Vagina (tissue), 2 donors: ENCODE data around the gene VPS8. TPM values are rescaled to one million over a fixed set of nuclear protein-coding genes. Genes with fewer than 3 reads are reported as not detected.

ENCODE experiments used
- DNase-seq, 2 donors: peaks; one replicate each; pipeline ENCODE4 v3.0.0-alpha.2; 2017; ENCODE audit errors: extremely low spot score in 2 of 2
- H3K27ac ChIP-seq: fragments of 200-600 bp; sonication (generic); one replicate; pipeline ENCODE4 v1.5.1; 2019
- H3K27me3 ChIP-seq: fragments of 200-600 bp; sonication (generic); one replicate; pipeline ENCODE4 v1.5.1; 2019
- H3K36me3 ChIP-seq, 2 donors: fragments of 200-600 bp; sonication (generic); one replicate each; pipeline ENCODE4 v1.5.1; 2017 to 2019
- H3K4me1 ChIP-seq: fragments of 200-600 bp; sonication (generic); one replicate; pipeline ENCODE4 v1.5.1; 2019
- H3K4me3 ChIP-seq, 2 donors: fragments of 200-600 bp; sonication (generic); 1 replicate in 1 of 2; 2 replicates in 1 of 2; pipeline ENCODE4 v1.5.1; 2016 to 2019
- H3K9me3 ChIP-seq: fragments of 200-600 bp; sonication (generic); one replicate; pipeline ENCODE4 v1.5.1; 2019
- POLR2A ChIP-seq, 2 donors: fragments of 450-650 bp; IDR thresholded peaks; one replicate each; pipeline ENCODE4 v1.6.1; 2017; ENCODE audit warnings: antibody characterized with exemption in 2 of 2, mild to moderate bottlenecking in 2 of 2, moderate library complexity in 2 of 2
- POLR2AphosphoS5 ChIP-seq, 2 donors: sonication (generic); formaldehyde crosslinking; IDR thresholded peaks; one replicate each; pipeline ENCODE4 v1.9.0; 2017; ENCODE audit warnings: antibody characterized with exemption in 2 of 2, mild to moderate bottlenecking in 2 of 2, low read depth in 1 of 2; ENCODE audit not compliant: insufficient read depth in 1 of 2
- intact Hi-C: fragments of 100-400 bp; cut with DNase I; formaldehyde crosslinking; loops from one replicate; pipeline ENCODE4 v1.15.1; 2023
- total RNA-seq: library from RNA; depleted of rRNA; stranded (reverse); fragments of >200 nt; gene quantifications from one replicate; pipeline ENCODE4 v1.2.3, GENCODE V29; 2016
- TF ChIP-seq, protein P1 (sequence below), 3 experiments: fragments of 450-650 bp in 2 of 3; fragments of 200-600 bp in 1 of 3; sonication (generic) in 1 of 3; IDR thresholded peaks; one replicate each; pipeline ENCODE4 v1.5.1; 2017 to 2019; ENCODE audit warnings: antibody characterized with exemption in 3 of 3, mild to moderate bottlenecking in 2 of 3, moderate library complexity in 2 of 3

VPS8 gene
- total RNA-seq, 1 donor from 2014 or later: 52.3 TPM

DNA sequence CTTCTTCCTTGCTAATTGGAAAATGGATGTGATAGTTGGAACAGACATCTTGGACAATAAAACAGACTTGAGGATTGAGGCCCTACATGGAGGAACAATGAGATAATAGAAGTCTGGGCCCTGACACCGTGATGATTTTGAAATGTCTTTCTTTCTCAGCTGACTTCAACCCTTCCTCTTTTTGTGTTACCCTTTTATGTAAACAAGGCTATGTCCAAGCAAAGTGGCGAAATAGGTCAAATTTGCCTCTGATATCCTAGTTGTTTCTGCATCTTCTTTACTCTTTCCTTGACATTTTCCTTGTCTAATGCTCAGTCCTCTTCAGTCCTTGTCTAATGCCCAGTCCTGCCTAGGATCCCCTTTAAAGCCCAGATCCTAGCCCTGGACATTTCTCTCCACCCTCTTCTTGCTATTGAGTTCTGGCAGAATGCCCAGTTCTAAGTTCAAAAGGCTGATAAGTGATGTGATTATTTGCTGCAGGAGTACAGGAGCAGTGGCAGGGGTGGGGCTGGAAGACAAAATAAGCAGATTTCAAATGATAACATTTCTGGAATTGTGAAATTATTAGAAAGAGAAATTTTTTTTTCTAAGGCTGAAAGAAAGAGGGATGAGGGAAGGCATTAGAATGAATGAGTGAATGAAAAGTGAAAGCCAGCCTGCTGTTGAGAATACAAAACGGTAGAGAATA, 6.5 kb upstream of the VPS8 start:
- intact Hi-C loops: no loop called here
- no peaks in the 10 kb centered on the region for H3K9me3 ChIP-seq
- TF ChIP-seq, protein P1, sequence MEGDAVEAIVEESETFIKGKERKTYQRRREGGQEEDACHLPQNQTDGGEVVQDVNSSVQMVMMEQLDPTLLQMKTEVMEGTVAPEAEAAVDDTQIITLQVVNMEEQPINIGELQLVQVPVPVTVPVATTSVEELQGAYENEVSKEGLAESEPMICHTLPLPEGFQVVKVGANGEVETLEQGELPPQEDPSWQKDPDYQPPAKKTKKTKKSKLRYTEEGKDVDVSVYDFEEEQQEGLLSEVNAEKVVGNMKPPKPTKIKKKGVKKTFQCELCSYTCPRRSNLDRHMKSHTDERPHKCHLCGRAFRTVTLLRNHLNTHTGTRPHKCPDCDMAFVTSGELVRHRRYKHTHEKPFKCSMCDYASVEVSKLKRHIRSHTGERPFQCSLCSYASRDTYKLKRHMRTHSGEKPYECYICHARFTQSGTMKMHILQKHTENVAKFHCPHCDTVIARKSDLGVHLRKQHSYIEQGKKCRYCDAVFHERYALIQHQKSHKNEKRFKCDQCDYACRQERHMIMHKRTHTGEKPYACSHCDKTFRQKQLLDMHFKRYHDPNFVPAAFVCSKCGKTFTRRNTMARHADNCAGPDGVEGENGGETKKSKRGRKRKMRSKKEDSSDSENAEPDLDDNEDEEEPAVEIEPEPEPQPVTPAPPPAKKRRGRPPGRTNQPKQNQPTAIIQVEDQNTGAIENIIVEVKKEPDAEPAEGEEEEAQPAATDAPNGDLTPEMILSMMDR (IDR thresholded peaks at IDR 0.05): no peak
- TF ChIP-seq POLR2AphosphoS5 (IDR thresholded peaks at IDR 0.05; ENCODE audit: insufficient read depth in 1 of 2, low read depth in 1 of 2) (no peak), POLR2A (IDR thresholded peaks at IDR 0.05) (no peak)
- no peaks in the 10 kb centered on the region for H3K27me3 ChIP-seq
- H3K4me3 ChIP-seq: no peak overlapping the region
- H3K4me1 ChIP-seq: no peaks in the 10 kb centered on the region
- no peaks in the 10 kb centered on the region for H3K36me3 ChIP-seq
- H3K27ac ChIP-seq: no peak overlapping the region
- DNase-seq: no peak

DNA sequence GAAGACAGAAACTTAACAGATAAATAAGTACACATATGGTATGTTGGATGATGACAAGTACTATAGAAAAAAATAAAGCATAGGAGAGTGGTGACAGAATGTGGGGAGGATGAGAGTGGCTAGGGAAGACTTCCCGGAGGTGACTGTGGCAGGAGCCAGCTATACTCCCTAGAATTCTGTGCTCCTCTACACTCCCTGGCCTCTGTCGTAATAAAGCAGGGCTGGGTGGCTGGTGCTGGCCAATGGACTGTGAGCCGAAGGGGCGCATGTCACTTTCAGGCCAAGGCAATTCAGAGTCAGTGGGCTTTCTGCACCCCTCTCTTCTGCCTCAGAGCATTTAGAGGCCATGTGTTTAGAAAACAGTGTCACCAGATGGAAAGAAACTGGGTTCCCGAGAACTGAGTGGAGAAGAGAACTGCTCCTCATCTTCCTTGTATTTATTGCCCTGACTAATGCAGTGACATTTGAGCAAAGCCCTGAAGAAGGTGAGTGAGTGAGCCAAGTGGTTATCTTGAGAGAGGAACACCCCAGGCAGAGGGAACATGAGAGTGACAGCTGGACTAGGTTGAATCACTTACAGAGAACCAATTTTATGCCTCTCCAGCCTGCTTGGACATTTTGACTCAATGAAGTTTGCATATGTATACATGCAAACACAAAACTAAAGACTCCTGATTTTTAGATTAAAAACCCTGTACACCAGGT, 5.2 kb upstream of the VPS8 start:
- intact Hi-C loops: no loop called here
- no peak overlapping the region for H3K27ac ChIP-seq
- H3K27me3 ChIP-seq: no peaks in the 10 kb centered on the region
- H3K9me3 ChIP-seq: no peaks in the 10 kb centered on the region
- H3K4me3 ChIP-seq: no peak overlapping the region
- no peaks in the 10 kb centered on the region for H3K36me3 ChIP-seq
- DNase-seq: no peak
- no peaks in the 10 kb centered on the region for H3K4me1 ChIP-seq
- TF ChIP-seq POLR2AphosphoS5 (IDR thresholded peaks at IDR 0.05; ENCODE audit: insufficient read depth in 1 of 2, low read depth in 1 of 2): no peak
- TF ChIP-seq, protein P1 (IDR thresholded peaks at IDR 0.05): no peak

DNA sequence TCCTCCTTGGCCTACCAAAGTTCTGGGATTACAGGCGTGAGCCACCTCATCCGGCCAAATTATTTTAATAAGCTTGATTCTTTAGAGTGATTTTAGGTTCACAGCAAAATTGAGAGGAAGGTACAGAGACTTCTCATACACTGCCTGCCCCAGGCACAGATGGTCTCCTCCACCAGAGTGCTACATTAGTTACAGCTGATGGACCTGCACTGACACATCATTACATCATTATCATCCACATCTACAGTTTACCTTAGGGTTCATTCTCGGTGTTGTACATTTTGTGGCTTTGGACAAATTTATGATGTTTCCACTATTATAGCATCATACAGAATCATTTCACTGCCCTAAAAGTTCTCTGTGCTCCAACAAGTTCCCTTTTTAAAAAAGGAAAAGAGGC, 4.4 kb upstream of the VPS8 start:
- Histone ChIP-seq H3K4me1 (peaks cover under 1% of the 10 kb centered on the region), H3K27ac (no peak overlapping the region), H3K9me3 (no peaks in the 10 kb centered on the region), H3K36me3 (no peaks in the 10 kb centered on the region), H3K27me3 (no peaks in the 10 kb centered on the region), H3K4me3 (no peak overlapping the region)
- no peak for TF ChIP-seq POLR2A (IDR thresholded peaks at IDR 0.05)
- TF ChIP-seq POLR2AphosphoS5 (IDR thresholded peaks at IDR 0.05; ENCODE audit: insufficient read depth in 1 of 2, low read depth in 1 of 2): no peak
- TF ChIP-seq, protein P1 (IDR thresholded peaks at IDR 0.05): no peak
- intact Hi-C loops: no loop called here
- DNase-seq: no peak

DNA sequence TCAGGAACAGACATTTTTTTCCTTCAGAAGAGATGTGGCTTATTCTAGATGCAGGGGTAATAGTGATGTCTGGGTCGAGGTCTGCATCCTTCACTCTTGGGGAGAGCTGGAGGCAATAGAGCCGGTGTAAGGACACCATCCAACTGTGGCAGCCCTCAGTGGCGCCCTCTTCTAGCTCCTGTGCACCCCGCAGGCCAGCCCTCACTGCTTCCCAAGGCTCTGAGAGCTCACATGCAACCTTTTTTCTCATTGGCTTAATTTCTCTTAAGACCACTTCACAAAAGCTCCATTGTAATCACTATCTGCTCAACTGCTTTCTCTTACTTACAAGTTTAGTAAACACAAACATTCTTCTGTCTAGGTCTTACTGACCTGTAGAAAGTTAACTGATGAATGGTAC, 3.9 kb upstream of the VPS8 start:
- DNase-seq: no peak
- TF ChIP-seq, protein P1 (IDR thresholded peaks at IDR 0.05): no peak
- TF ChIP-seq POLR2A (IDR thresholded peaks at IDR 0.05) (no peak), POLR2AphosphoS5 (IDR thresholded peaks at IDR 0.05; ENCODE audit: insufficient read depth in 1 of 2, low read depth in 1 of 2) (no peak)
- no peak overlapping the region for H3K4me3 ChIP-seq
- H3K4me1 ChIP-seq: peaks cover 6% of the 10 kb centered on the region
- H3K27ac ChIP-seq: no peak overlapping the region
- no peaks in the 10 kb centered on the region for H3K27me3 ChIP-seq
- H3K9me3 ChIP-seq: no peaks in the 10 kb centered on the region
- intact Hi-C loops: no loop called here
- no peaks in the 10 kb centered on the region for H3K36me3 ChIP-seq

DNA sequence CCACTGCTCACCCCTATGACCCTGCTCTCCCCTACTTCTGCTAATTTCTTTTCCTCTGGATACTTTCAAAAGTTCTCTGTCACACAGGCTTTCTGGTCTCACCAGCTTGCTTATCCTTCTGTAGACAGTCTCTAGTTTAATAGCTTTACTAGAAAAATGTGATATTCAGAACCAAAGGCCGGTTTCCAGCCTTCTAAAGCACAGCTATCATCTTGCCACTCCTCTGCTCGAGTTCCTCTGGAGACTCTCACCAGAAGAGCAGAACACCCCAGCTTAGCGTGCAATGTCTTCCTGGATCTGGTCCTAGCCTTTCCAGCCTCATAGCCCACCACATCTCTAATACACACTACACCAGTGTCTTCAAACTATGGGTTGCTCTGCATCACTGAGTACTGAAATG, 1.8 kb upstream of the VPS8 start:
- intact Hi-C loops: no loop called here
- TF ChIP-seq POLR2A (IDR thresholded peaks at IDR 0.05) (no peak), POLR2AphosphoS5 (IDR thresholded peaks at IDR 0.05; ENCODE audit: insufficient read depth in 1 of 2, low read depth in 1 of 2) (no peak)
- H3K4me1 ChIP-seq: peaks cover 15% of the 10 kb centered on the region
- H3K9me3 ChIP-seq: no peaks in the 10 kb centered on the region
- DNase-seq: no peak
- no peak overlapping the region for H3K27ac ChIP-seq
- no peaks in the 10 kb centered on the region for H3K27me3 ChIP-seq
- no peak overlapping the region for H3K4me3 ChIP-seq
- no peaks in the 10 kb centered on the region for H3K36me3 ChIP-seq
